ENCODE data around the gene FOXN3. TPM values are rescaled to one million over a fixed set of nuclear protein-coding genes. Genes with fewer than 3 reads are reported as not detected.
A peak's percentile ranks its signal among the peaks of the same experiment; 100 is the strongest.

Gene FOXN3
- total and polyA plus RNA-seq, 5 donors = 31.5 to 146 (median 119) TPM

GRCh38 chr14:89185919-89186855, 230.8 kb downstream of the FOXN3 start:
- no peak for DNase-seq
- Histone ChIP-seq H3K27me3 (ENCODE audit: control insufficient read depth, insufficient read depth) (no peaks in the 10 kb centered on the region), H3K4me3 (ENCODE audit: low read length) (no peak overlapping the region), H3K9me3 (ENCODE audit: control insufficient read depth, low read length) (no peaks in the 10 kb centered on the region), H3K4me1 (ENCODE audit: control insufficient read depth, insufficient read depth, low read length) (peaks cover 15% of the 10 kb centered on the region), H3K27ac (ENCODE audit: low read length) (peak overlapping the region; percentile 38)
- intact Hi-C loops (cut with DNase I) = no loop called here
- peak; percentile 46 to 56 for ATAC-seq
- 70% methylated on average over 13 of the region's 13 CpGs for WGBS

DNA sequence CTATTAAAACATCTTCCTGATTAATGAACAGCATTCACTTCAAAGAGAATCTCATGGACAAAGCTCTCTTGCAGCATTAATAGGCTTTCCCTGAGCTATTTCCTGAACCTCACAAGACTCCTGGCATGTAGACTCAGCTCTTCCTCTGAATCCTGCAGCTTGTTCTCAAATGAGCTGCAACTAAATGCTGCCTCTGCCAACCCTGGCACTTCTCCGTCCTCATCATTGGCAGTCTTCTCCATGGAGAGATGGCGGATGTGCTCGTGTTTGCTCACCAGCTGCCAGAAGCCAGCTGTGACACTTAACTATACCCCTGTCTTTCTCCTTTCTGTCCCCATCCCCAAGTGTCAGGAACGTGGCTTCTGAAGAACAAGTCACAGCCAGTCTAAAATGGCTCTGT, 232.1 kb downstream of the FOXN3 start:
- ATAC-seq (peak; percentile 55 to 67), DNase-seq (peak; percentile 41 to 72 (median 67))
- H3K27me3 ChIP-seq (ENCODE audit: control insufficient read depth, insufficient read depth) = no peaks in the 10 kb centered on the region
- 37% methylated on average over 4 of the region's 4 CpGs for WGBS
- H3K27ac ChIP-seq (ENCODE audit: low read length) = peak overlapping the region; percentile 38
- H3K4me1 ChIP-seq (ENCODE audit: control insufficient read depth, insufficient read depth, low read length) = peaks cover 15% of the 10 kb centered on the region
- no peaks in the 10 kb centered on the region for H3K9me3 ChIP-seq (ENCODE audit: control insufficient read depth, low read length)
- H3K4me3 ChIP-seq (ENCODE audit: low read length) = no peak overlapping the region
- intact Hi-C loops (cut with DNase I) = no loop called here

- Histone ChIP-seq H3K27me3 (ENCODE audit: control insufficient read depth, insufficient read depth) (no peaks in the 10 kb centered on the region), H3K4me1 (ENCODE audit: control insufficient read depth, insufficient read depth, low read length) (peaks cover 22% of the 10 kb centered on the region), H3K27ac (ENCODE audit: low read length) (no peak overlapping the region), H3K9me3 (ENCODE audit: control insufficient read depth, low read length) (no peaks in the 10 kb centered on the region), H3K4me3 (ENCODE audit: low read length) (no peak overlapping the region)
- ATAC-seq = no peak
- DNase-seq = no peak
- intact Hi-C loops (cut with DNase I) = no loop called here
- 99% methylated on average over 5 of the region's 5 CpGs for whole genome bisulfite sequencing
Observed at GRCh38 chr14:89182326-89182725, 234.7 kb downstream of the FOXN3 start.

GRCh38 chr14:89180546-89180945, 236.5 kb downstream of the FOXN3 start:
- H3K9me3 ChIP-seq (ENCODE audit: control insufficient read depth, low read length) = no peaks in the 10 kb centered on the region
- no peak for DNase-seq
- no peaks in the 10 kb centered on the region for H3K27me3 ChIP-seq (ENCODE audit: control insufficient read depth, insufficient read depth)
- H3K4me3 ChIP-seq (ENCODE audit: low read length) = no peak overlapping the region
- WGBS = 95% methylated on average over 14 of the region's 14 CpGs
- intact Hi-C loops (cut with DNase I) = no loop called here
- ATAC-seq = no peak
- no peak overlapping the region for H3K27ac ChIP-seq (ENCODE audit: low read length)
- H3K4me1 ChIP-seq (ENCODE audit: control insufficient read depth, insufficient read depth, low read length) = peaks cover 10% of the 10 kb centered on the region

DNA sequence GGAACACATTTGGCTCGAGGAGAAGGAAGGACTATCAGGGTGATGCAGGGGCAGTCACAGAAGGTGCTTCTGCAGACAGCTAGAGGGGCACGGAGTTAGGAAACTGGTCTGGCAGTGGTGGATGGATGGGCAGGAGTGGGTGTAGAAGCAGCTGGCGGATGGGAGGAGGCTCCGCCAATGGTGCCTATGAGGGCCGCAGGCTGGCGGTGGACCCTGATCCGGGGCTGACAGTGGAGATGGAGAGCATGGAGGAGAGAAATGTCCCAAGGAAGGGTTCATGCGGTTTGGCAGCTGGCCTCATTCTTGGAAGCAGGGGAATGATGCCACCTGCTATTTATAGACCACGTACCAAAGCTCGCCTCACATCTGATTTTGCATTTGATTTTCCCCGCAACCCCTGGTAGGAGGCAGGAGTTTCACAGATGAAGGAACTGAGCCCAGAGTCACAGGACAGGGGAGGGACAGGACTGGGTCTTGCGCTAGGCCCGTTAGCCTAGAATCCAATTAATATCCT, 237.1 kb downstream of the FOXN3 start:
- Histone ChIP-seq H3K9me3 (ENCODE audit: control insufficient read depth, low read length) (no peaks in the 10 kb centered on the region), H3K4me3 (ENCODE audit: low read length) (no peak overlapping the region), H3K27ac (ENCODE audit: low read length) (no peak overlapping the region), H3K4me1 (ENCODE audit: control insufficient read depth, insufficient read depth, low read length) (peaks cover 7% of the 10 kb centered on the region), H3K27me3 (ENCODE audit: control insufficient read depth, insufficient read depth) (no peaks in the 10 kb centered on the region)
- ATAC-seq (no peak), DNase-seq (peak in 1 of 3 donors; percentile 43)
- intact Hi-C loops (cut with DNase I) = loop anchor here in 2 of 4 donors (10.0 kb wide), 2 partner anchors 205 to 225 kb away; no protein-coding TSS in a partner anchor
- 77% methylated on average over 13 of the region's 13 CpGs for WGBS

GRCh38 chr14:89178800-89179535, 238.1 kb downstream of the FOXN3 start:
- H3K4me1 ChIP-seq (ENCODE audit: control insufficient read depth, insufficient read depth, low read length) = peaks cover 7% of the 10 kb centered on the region
- DNase-seq (no peak), ATAC-seq (no peak)
- no peaks in the 10 kb centered on the region for H3K27me3 ChIP-seq (ENCODE audit: control insufficient read depth, insufficient read depth)
- peak overlapping the region; percentile 23 for H3K27ac ChIP-seq (ENCODE audit: low read length)
- H3K4me3 ChIP-seq (ENCODE audit: low read length) = no peak overlapping the region
- WGBS = 66% methylated on average over 7 of the region's 7 CpGs
- no peaks in the 10 kb centered on the region for H3K9me3 ChIP-seq (ENCODE audit: control insufficient read depth, low read length)
- intact Hi-C loops (cut with DNase I) = loop anchor here in 2 of 4 donors (10.0 kb wide), 2 partner anchors 206 to 226 kb away; no protein-coding TSS in a partner anchor

- DNase-seq (no peak), ATAC-seq (no peak)
- intact Hi-C loops (cut with DNase I) = loop anchor here in 2 of 4 donors (10.0 kb wide), 2 partner anchors 206 to 226 kb away; no protein-coding TSS in a partner anchor
- no peak overlapping the region for H3K4me3 ChIP-seq (ENCODE audit: low read length)
- peaks cover 7% of the 10 kb centered on the region for H3K4me1 ChIP-seq (ENCODE audit: control insufficient read depth, insufficient read depth, low read length)
- H3K27me3 ChIP-seq (ENCODE audit: control insufficient read depth, insufficient read depth) = no peaks in the 10 kb centered on the region
- WGBS = 82% methylated on average over 2 of the region's 2 CpGs
- H3K9me3 ChIP-seq (ENCODE audit: control insufficient read depth, low read length) = no peaks in the 10 kb centered on the region
- H3K27ac ChIP-seq (ENCODE audit: low read length) = no peak overlapping the region
Observed at GRCh38 chr14:89178376-89178775, 238.7 kb downstream of the FOXN3 start.

GRCh38 chr14:89175881-89176799, 240.9 kb downstream of the FOXN3 start:
- peak in 1 of 2 donors; percentile 44 for ATAC-seq
- no peaks in the 10 kb centered on the region for H3K27me3 ChIP-seq (ENCODE audit: control insufficient read depth, insufficient read depth)
- DNase-seq = peak in 1 of 3 donors; percentile 38
- no peak overlapping the region for H3K27ac ChIP-seq (ENCODE audit: low read length)
- no peak overlapping the region for H3K4me3 ChIP-seq (ENCODE audit: low read length)
- H3K4me1 ChIP-seq (ENCODE audit: control insufficient read depth, insufficient read depth, low read length) = peaks cover 7% of the 10 kb centered on the region
- WGBS = 77% methylated on average over 8 of the region's 8 CpGs
- no peaks in the 10 kb centered on the region for H3K9me3 ChIP-seq (ENCODE audit: control insufficient read depth, low read length)
- intact Hi-C loops (cut with DNase I) = loop anchor here in 2 of 4 donors (10.0 kb wide), 2 partner anchors 209 to 229 kb away; no protein-coding TSS in a partner anchor

DNA sequence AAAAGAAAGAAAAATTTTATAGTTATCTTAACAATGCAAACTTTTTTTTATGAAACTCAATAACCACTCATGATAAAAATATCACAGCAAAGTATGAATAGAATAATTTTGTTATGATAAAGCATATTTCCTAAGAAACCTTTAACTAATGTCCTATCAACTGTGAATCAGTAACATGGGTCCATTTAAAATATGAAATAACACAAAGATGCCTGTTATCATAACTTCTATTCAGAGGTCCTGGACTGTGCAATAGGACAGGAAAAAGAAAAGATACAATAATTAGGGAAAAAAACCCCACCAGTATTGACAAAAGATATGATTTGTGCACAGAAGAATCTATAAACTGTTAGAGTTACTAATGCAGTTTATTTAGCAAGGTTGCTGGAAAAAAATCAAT, 245.4 kb downstream of the FOXN3 start:
- Histone ChIP-seq H3K4me1 (ENCODE audit: control insufficient read depth, insufficient read depth, low read length) (no peaks in the 10 kb centered on the region), H3K27ac (ENCODE audit: low read length) (no peak overlapping the region), H3K4me3 (ENCODE audit: low read length) (no peak overlapping the region), H3K9me3 (ENCODE audit: control insufficient read depth, low read length) (no peaks in the 10 kb centered on the region), H3K27me3 (ENCODE audit: control insufficient read depth, insufficient read depth) (no peaks in the 10 kb centered on the region)
- intact Hi-C loops (cut with DNase I) = loop anchor here in 2 of 4 donors (10.0 kb wide), 2 partner anchors 213 to 233 kb away; no protein-coding TSS in a partner anchor
- ATAC-seq (no peak), DNase-seq (no peak)

- Histone ChIP-seq H3K4me3 (ENCODE audit: low read length) (no peak overlapping the region), H3K9me3 (ENCODE audit: control insufficient read depth, low read length) (no peaks in the 10 kb centered on the region), H3K27ac (ENCODE audit: low read length) (no peak overlapping the region), H3K4me1 (ENCODE audit: control insufficient read depth, insufficient read depth, low read length) (no peaks in the 10 kb centered on the region), H3K27me3 (ENCODE audit: control insufficient read depth, insufficient read depth) (no peaks in the 10 kb centered on the region)
- DNase-seq (no peak), ATAC-seq (no peak)
- 59% methylated on average over 2 of the region's 2 CpGs for WGBS
- intact Hi-C loops (cut with DNase I) = loop anchor here in 2 of 4 donors (10.0 kb wide), 2 partner anchors 214 to 234 kb away; no protein-coding TSS in a partner anchor
Observed at GRCh38 chr14:89171168-89171567, 245.9 kb downstream of the FOXN3 start.

Data from right cardiac atrium (tissue), 5 donors.